GM23338 (cell line): ENCODE data around the gene UBE2C. TPM values are rescaled to one million over a fixed set of nuclear protein-coding genes. Genes with fewer than 3 reads are reported as not detected.

Experiments
- ATAC-seq: fragments of 200-7000 bp; cut with Tn5 transposase; 3 replicates; pipeline ENCODE4 v1.9.1; 2020
- DNase-seq: peaks from one replicate; pipeline ENCODE4 v3.0.0-alpha.2; 2015; ENCODE audit warnings: low spot score
- H2AFZ ChIP-seq: fragments of 200-600 bp; sonication (generic); 2 replicates; pipeline ENCODE4 v1.8.0; 2016; ENCODE audit warnings: antibody characterized with exemption, mild to moderate bottlenecking, moderate library complexity
- H3F3A ChIP-seq: fragments of 200-600 bp; sonication (generic); replicated peaks from 2 replicates; pipeline ENCODE4 v1.8.0; 2017; ENCODE audit warnings: antibody characterized with exemption, mixed run types, low read depth
- H3K27ac ChIP-seq: fragments of 200-600 bp; sonication (generic); 2 replicates; pipeline ENCODE4 v1.6.1; 2016; ENCODE audit warnings: low read depth
- H3K27me3 ChIP-seq: fragments of 200-600 bp; sonication (generic); 2 replicates; pipeline ENCODE4 v1.8.0; 2016; ENCODE audit warnings: mild to moderate bottlenecking, mixed run types, moderate library complexity; ENCODE audit not compliant: insufficient read depth
- H3K36me3 ChIP-seq: fragments of 200-600 bp; sonication (generic); 2 replicates; pipeline ENCODE4 v1.8.0; 2016; ENCODE audit warnings: mild to moderate bottlenecking; ENCODE audit not compliant: insufficient read depth
- H3K4me1 ChIP-seq: fragments of 200-600 bp; sonication (generic); 2 replicates; pipeline ENCODE4 v1.8.0; 2016; ENCODE audit warnings: mild to moderate bottlenecking, moderate library complexity; ENCODE audit not compliant: insufficient read depth
- H3K4me2 ChIP-seq: fragments of 200-600 bp; sonication (generic); 2 replicates; pipeline ENCODE4 v1.7.1; 2017; ENCODE audit warnings: mixed run types
- H3K4me3 ChIP-seq: fragments of 200-600 bp; sonication (generic); 2 replicates; pipeline ENCODE4 v1.6.1; 2016; ENCODE audit warnings: mixed run types
- H3K79me2 ChIP-seq: fragments of 200-600 bp; sonication (generic); replicated peaks from 2 replicates; pipeline ENCODE4 v1.8.0; 2017; ENCODE audit warnings: mild to moderate bottlenecking; ENCODE audit not compliant: insufficient read depth
- H3K9me2 ChIP-seq: fragments of 200-600 bp; sonication (generic); 2 replicates; pipeline ENCODE4 v1.8.0; 2017; ENCODE audit not compliant: insufficient read depth
- H4K20me1 ChIP-seq: fragments of 200-600 bp; sonication (generic); replicated peaks from 2 replicates; pipeline ENCODE4 v1.8.0; 2017; ENCODE audit warnings: mild to moderate bottlenecking; ENCODE audit not compliant: insufficient read depth
- H3K27ac Mint-ChIP-seq: 2 replicates; pipeline ENCODE4 v1.8.0; 2020; ENCODE audit warnings: inconsistent platforms, mild to moderate bottlenecking, moderate library complexity, mixed read lengths
- H3K27me3 Mint-ChIP-seq: 3 replicates; pipeline ENCODE4 v1.8.0; 2022; ENCODE audit warnings: low read depth, mild to moderate bottlenecking, moderate library complexity, mixed read lengths, inconsistent platforms; ENCODE audit not compliant: insufficient read depth, poor library complexity
- H3K36me3 Mint-ChIP-seq: 3 replicates; pipeline ENCODE4 v1.8.0; 2021; ENCODE audit warnings: low read depth, mild to moderate bottlenecking, inconsistent platforms, moderate library complexity, mixed read lengths
- H3K4me1 Mint-ChIP-seq: 3 replicates; pipeline ENCODE4 v1.8.0; 2020; ENCODE audit warnings: mild to moderate bottlenecking, inconsistent platforms, mixed read lengths
- H3K4me3 Mint-ChIP-seq: 3 replicates; pipeline ENCODE4 v1.8.0; 2021; ENCODE audit warnings: moderate library complexity, mild to moderate bottlenecking, inconsistent platforms, mixed read lengths
- H3K9me3 Mint-ChIP-seq: 3 replicates; pipeline ENCODE4 v1.8.0; 2020; ENCODE audit warnings: moderate library complexity, mild to moderate bottlenecking, inconsistent platforms, mixed read lengths
- CREB1 ChIP-seq: fragments of 250-450 bp; sonication (Bioruptor Pico); IDR thresholded peaks from 2 replicates; pipeline ENCODE4 v1.5.0; 2020; ENCODE audit warnings: low read depth, mild to moderate bottlenecking, moderate library complexity
- CTCF ChIP-seq, 2 experiments: fragments of 200-600 bp in 1 of 2; sonication (generic) in 1 of 2; conservative IDR thresholded peaks; 2 replicates each; pipeline versions ENCODE4 v1.5.1 to v1.6.1; 2016 to 2017; ENCODE audit warnings: antibody characterized with exemption in 2 of 2, low read depth in 2 of 2, mild to moderate bottlenecking in 2 of 2, moderate library complexity in 1 of 2
- ETS1 ChIP-seq: IDR thresholded peaks from 2 replicates; pipeline ENCODE4 v1.6.1; 2016; ENCODE audit warnings: antibody characterized with exemption
- EZH2 ChIP-seq: fragments of 200-600 bp; sonication (generic); IDR thresholded peaks from one replicate; pipeline ENCODE4 v1.8.0; 2017; ENCODE audit warnings: antibody characterized with exemption, mild to moderate bottlenecking, low read depth; ENCODE audit not compliant: unreplicated experiment
- EZH2phosphoT487 ChIP-seq: fragments of 200-600 bp; sonication (generic); IDR thresholded peaks from one replicate; pipeline ENCODE4 v1.8.1; 2018; ENCODE audit warnings: antibody characterized with exemption; ENCODE audit not compliant: unreplicated experiment
- JUNB ChIP-seq: IDR thresholded peaks from one replicate; pipeline ENCODE4 v1.6.1; 2016; ENCODE audit warnings: antibody characterized with exemption; ENCODE audit not compliant: unreplicated experiment
- NANOG ChIP-seq: IDR thresholded peaks from 2 replicates; pipeline ENCODE4 v1.6.1; 2016; ENCODE audit warnings: antibody characterized with exemption, borderline replicate concordance
- POLR2AphosphoS5 ChIP-seq: IDR thresholded peaks from 2 replicates; pipeline ENCODE4 v1.6.1; 2016; ENCODE audit warnings: antibody characterized with exemption, low read depth
- REST ChIP-seq: IDR thresholded peaks from one replicate; pipeline ENCODE4 v1.6.1; 2018; ENCODE audit warnings: antibody characterized with exemption; ENCODE audit not compliant: unreplicated experiment
- STAT1 ChIP-seq: IDR thresholded peaks from one replicate; pipeline ENCODE4 v1.6.1; 2016; ENCODE audit warnings: antibody characterized with exemption; ENCODE audit not compliant: unreplicated experiment
- ZNF114 ChIP-seq: fragments of 250-450 bp; sonication (Bioruptor Pico); IDR thresholded peaks from 2 replicates; pipeline ENCODE4 v1.5.0; 2020; ENCODE audit warnings: mild to moderate bottlenecking, moderate library complexity
- ZNF331 ChIP-seq: fragments of 250-450 bp; sonication (Bioruptor Pico); IDR thresholded peaks from 2 replicates; pipeline ENCODE4 v1.5.0; 2020; ENCODE audit warnings: low read depth, mild to moderate bottlenecking, moderate library complexity
- polyA plus RNA-seq: library from polyadenylated mRNA; unstranded; fragments of >200 nt; fragmentation: Nextera tagmentation; extraction: Ambion mirVana; gene quantifications from 2 replicates; pipeline ENCODE4 v1.2.1, GENCODE V29; 2016
- total RNA-seq: library from RNA; depleted of rRNA; stranded (reverse); fragments of >200 nt; shearing (Covaris generic); gene quantifications from 2 replicates; pipeline ENCODE4 v1.2.3, GENCODE V29; 2014

Gene UBE2C
- total and polyA plus RNA-seq, 2 experiments from 2014 or later, result 247 to 698 TPM

- no peak for TF ChIP-seq POLR2AphosphoS5
- TF ChIP-seq ZNF331, result no peak
- TF ChIP-seq STAT1, result no peak
- no peak for TF ChIP-seq ETS1
- TF ChIP-seq NANOG, result no peak
- Histone ChIP-seq H3K4me3 (no peak overlapping the region), H3K27ac (no peak overlapping the region), H3K9me2 (no peaks in the 10 kb centered on the region), H2AFZ (peak overlapping the region; percentile 32; the same call in 1 of the 2 replicates), H4K20me1 (no peaks in the 10 kb centered on the region), H3K4me2 (no peak overlapping the region), H3K4me1 (no peaks in the 10 kb centered on the region), H3K79me2 (no peaks in the 10 kb centered on the region), H3K36me3 (no peaks in the 10 kb centered on the region), H3F3A (no peaks in the 10 kb centered on the region), H3K27me3 (no peaks in the 10 kb centered on the region)
- Mint-ChIP-seq H3K27ac (no peak overlapping the region), H3K36me3 (no peaks in the 10 kb centered on the region), H3K4me1 (no peaks in the 10 kb centered on the region), H3K9me3 (no peaks in the 10 kb centered on the region), H3K27me3 (peaks cover 2% of the 10 kb centered on the region), H3K4me3 (no peak overlapping the region)
- DNase-seq (no peak), ATAC-seq (no peak; the same call in 2 of the 3 replicates)
Measured at GRCh38 chr20:45783656-45784294, 28.7 kb upstream of the UBE2C start.

- Mint-ChIP-seq H3K4me3 (no peak overlapping the region), H3K9me3 (no peaks in the 10 kb centered on the region), H3K36me3 (peaks cover 3% of the 10 kb centered on the region; the same call in 1 of the 3 replicates), H3K27ac (no peak overlapping the region), H3K27me3 (peaks cover 12% of the 10 kb centered on the region), H3K4me1 (peaks cover 7% of the 10 kb centered on the region)
- no peaks in the 10 kb centered on the region for H3K36me3 ChIP-seq
- peaks cover 4% of the 10 kb centered on the region; the same call in 1 of the 2 replicates for H3K4me1 ChIP-seq
- no peak overlapping the region for H3K4me2 ChIP-seq
- H3K4me3 ChIP-seq, result no peak overlapping the region
- ATAC-seq (no peak), DNase-seq (no peak)
- H4K20me1 ChIP-seq, result no peaks in the 10 kb centered on the region; the same call in 1 of the 2 replicates
- H3K79me2 ChIP-seq, result 0 out of 2 replicates have a peak, but pooled peaks cover 12% of the 10 kb centered on the region
- H3K9me2 ChIP-seq, result no peaks in the 10 kb centered on the region
- no peaks in the 10 kb centered on the region for H3K27me3 ChIP-seq
- no peaks in the 10 kb centered on the region for H3F3A ChIP-seq
- no peak overlapping the region for H3K27ac ChIP-seq
- H2AFZ ChIP-seq, result no peak overlapping the region
- TF ChIP-seq POLR2AphosphoS5 (no peak), ZNF114 (CRISPR knock-in tag) (no peak), ZNF331 (no peak), STAT1 (no peak), JUNB (no peak), NANOG (no peak), REST (no peak), EZH2phosphoT487 (no peak), CREB1 (CRISPR knock-in tag) (no peak), EZH2 (no peak), CTCF (conservative IDR thresholded peaks at IDR 0.05; ENCODE audit: low read depth in 2 of 2) (no peak)
Measured at GRCh38 chr20:45788351-45788750, 24.1 kb upstream of the UBE2C start.
